Measurements from ENCODE around the gene PIK3CD. TPM values are rescaled to one million over a fixed set of nuclear protein-coding genes. Genes with fewer than 3 reads are reported as not detected.

PIK3CD gene
- total and polyA plus RNA-seq, 2 of the 4 experiments (the other 2 are of a cell fraction): 5.0 to 12.1 TPM

- in situ Hi-C loops (cut with MboI; ENCODE audit: low sequenced_read_pairs): no loop called here
- Histone ChIP-seq H4K5ac (ENCODE audit: low read depth, low read length) (no peak overlapping the region), H3K56ac (ENCODE audit: extremely low read depth, insufficient read depth, low read length) (no peak overlapping the region), H2BK5ac (ENCODE audit: low read depth, low read length, poor library complexity, severe bottlenecking) (no peak overlapping the region), H2BK20ac (ENCODE audit: low read depth, low read length) (no peak overlapping the region), H3K27ac (ENCODE audit: insufficient read depth, low read length) (no peak overlapping the region), H3K79me1 (ENCODE audit: low read depth in 1 of 2, low read length in 2 of 2) (peaks cover 23 to 68% of the 10 kb centered on the region in 2 experiments), H4K20me1 (ENCODE audit: insufficient read depth, low read length) (peaks cover 61% of the 10 kb centered on the region), H2BK15ac (ENCODE audit: low read depth, low read length) (no peak overlapping the region), H4K8ac (ENCODE audit: low read depth in 2 of 2, low read length in 2 of 2) (no peak overlapping the region), H3K4me2 (ENCODE audit: low read depth, low read length) (no peak overlapping the region), H3K36me3 (ENCODE audit: control insufficient read depth, insufficient read depth, low read length) (peaks cover 5% of the 10 kb centered on the region; the same call in 1 of the 2 replicates), H3K4me1 (ENCODE audit: control insufficient read depth, insufficient read depth, low read length) (peaks cover 9% of the 10 kb centered on the region), H3K4ac (ENCODE audit: low read depth, low read length) (no peak overlapping the region), H3K9ac (ENCODE audit: low read depth, low read length) (no peak overlapping the region), H2AK9ac (replicated peaks; ENCODE audit: low read depth, low read length, poor library complexity) (no peak overlapping the region), H3K14ac (replicated peaks; ENCODE audit: low read depth, low read length) (no peak overlapping the region), H3K23ac (ENCODE audit: low read depth, low read length) (no peak overlapping the region; the same call in 1 of the 2 replicates), H3K27me3 (ENCODE audit: control insufficient read depth, insufficient read depth, low read length) (no peaks in the 10 kb centered on the region), H3K9me3 (ENCODE audit: control insufficient read depth, insufficient read depth, low read length) (no peaks in the 10 kb centered on the region), H2AK5ac (ENCODE audit: low read depth, low read length) (no peak overlapping the region), H3K9me1 (ENCODE audit: insufficient read depth, low read length) (peaks cover 14% of the 10 kb centered on the region), H3K18ac (ENCODE audit: low read depth, low read length) (no peak overlapping the region), H3K4me3 (ENCODE audit: insufficient read depth, low read depth, low read length) (no peak overlapping the region), H2AFZ (replicated peaks; ENCODE audit: low read length, poor library complexity) (no peak overlapping the region), H2BK120ac (ENCODE audit: low read depth, low read length) (no peak overlapping the region), H4K91ac (ENCODE audit: insufficient read depth, low read depth, low read length) (no peak overlapping the region)
- DNase-seq: no peak
- dilution Hi-C loops (cut with HindIII; ENCODE audit: low sequenced_read_pairs, unreplicated experiment): no loop called here
- no TSS peak for BruUV-seq (replicated peaks)
- ChIA-PET POLR2A (ENCODE audit: unreplicated experiment) (no interaction called here), CTCF (no interaction called here)
- no CpG with 5 or more reads among the region's 3 CpGs for WGBS, 2 experiments (ENCODE audit: extremely low coverage in 2 of 2, insufficient read length in 1 of 2)
- TF ChIP-seq RCOR1 (IDR thresholded peaks at IDR 0.05; ENCODE audit: insufficient replicate concordance, low read length) (no peak), BHLHE40 (IDR thresholded peaks at IDR 0.05; ENCODE audit: low read depth, low read length) (no peak), CTCF (conservative IDR thresholded peaks at IDR 0.05; ENCODE audit: low read depth, low read length) (no peak), MAFK (IDR thresholded peaks at IDR 0.05; ENCODE audit: low read depth, low read length) (no peak), RAD21 (IDR thresholded peaks at IDR 0.05; ENCODE audit: low read length) (no peak), NFE2L2 (IDR thresholded peaks at IDR 0.05; ENCODE audit: low read depth, low read length) (no peak), CEBPB (IDR thresholded peaks at IDR 0.05; ENCODE audit: low read depth, low read length) (no peak), FOS (IDR thresholded peaks at IDR 0.05; ENCODE audit: low read depth, low read length) (no peak), USF2 (IDR thresholded peaks at IDR 0.05; ENCODE audit: low read depth, low read length) (no peak), POLR2A (IDR thresholded peaks at IDR 0.05; ENCODE audit: low read depth, low read length) (no peak), MXI1 (IDR thresholded peaks at IDR 0.05; ENCODE audit: borderline replicate concordance, low read depth, low read length) (no peak), MAZ (IDR thresholded peaks at IDR 0.05; ENCODE audit: borderline replicate concordance, low read depth, low read length) (no peak), ELK1 (IDR thresholded peaks at IDR 0.05; ENCODE audit: borderline replicate concordance, low read depth, low read length) (no peak)
- ATAC-seq (ENCODE audit: low read depth): no peak
- intact Hi-C loops (cut with micrococcal nuclease): no loop called here
These were observed 113.0 kb downstream of the PIK3CD start for GRCh38 chr1:9764550-9764949.

Data from IMR-90 (cell line).